ENCODE data around the gene MROH2A.

MROH2A gene

GRCh38 chr2:233799087-233799665 is 21.0 kb downstream of the MROH2A start:
- in situ Hi-C loops (cut with HindIII; ENCODE audit: low sequenced_read_pairs) = no loop called here

GRCh38 chr2:233799716-233800115 is 21.6 kb downstream of the MROH2A start:
- in situ Hi-C loops (cut with HindIII; ENCODE audit: low sequenced_read_pairs) = no loop called here

DNA sequence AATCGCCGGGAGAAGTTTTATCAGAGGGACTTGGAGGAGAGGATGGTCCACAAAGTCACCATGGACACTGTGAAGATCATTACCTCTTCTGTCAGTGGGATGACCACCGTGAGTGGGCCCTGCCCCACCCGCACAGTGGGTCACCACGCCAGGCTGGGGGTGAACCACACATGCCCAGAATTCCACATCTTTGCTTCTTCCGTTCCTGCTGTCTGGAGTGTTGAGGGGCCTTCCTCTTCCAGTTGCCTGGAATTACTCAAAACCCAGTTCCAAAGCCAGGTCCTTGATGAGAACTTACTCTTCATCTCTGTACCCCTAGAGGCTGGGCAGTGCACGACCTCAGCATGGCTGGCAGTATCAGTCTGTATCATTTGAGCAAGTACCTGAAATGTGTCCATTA is 22.1 kb downstream of the MROH2A start:
- in situ Hi-C loops (cut with HindIII; ENCODE audit: low sequenced_read_pairs) = no loop called here

- in situ Hi-C loops (cut with HindIII; ENCODE audit: low sequenced_read_pairs) = no loop called here
Measured at GRCh38 chr2:233801357-233802131, 23.4 kb downstream of the MROH2A start.

GRCh38 chr2:233802132-233802815 is 24.1 kb downstream of the MROH2A start:
- in situ Hi-C loops (cut with HindIII; ENCODE audit: low sequenced_read_pairs) = no loop called here

GRCh38 chr2:233803292-233803911 is 25.3 kb downstream of the MROH2A start:
- in situ Hi-C loops (cut with HindIII; ENCODE audit: low sequenced_read_pairs) = no loop called here

DNA sequence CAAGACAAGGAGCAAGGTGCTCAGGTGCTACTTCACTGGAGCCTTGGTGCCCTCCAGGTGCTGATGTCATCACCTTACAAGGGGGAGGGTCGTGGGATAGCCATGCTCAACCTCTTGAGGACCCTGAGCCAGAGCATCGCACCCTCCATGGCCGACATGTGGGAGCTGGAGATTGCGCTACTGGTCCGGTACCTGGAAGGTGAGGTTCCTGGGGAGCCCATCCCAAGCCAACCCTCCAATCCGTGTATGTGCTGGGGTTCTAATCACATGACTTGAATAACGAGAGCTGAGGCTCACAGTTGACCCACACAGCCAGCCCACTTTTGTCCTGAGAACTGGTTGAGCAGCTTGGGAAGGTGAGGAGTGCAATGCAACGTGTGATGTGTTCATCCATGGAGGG is 25.9 kb downstream of the MROH2A start:
- in situ Hi-C loops (cut with HindIII; ENCODE audit: low sequenced_read_pairs) = no loop called here

DNA sequence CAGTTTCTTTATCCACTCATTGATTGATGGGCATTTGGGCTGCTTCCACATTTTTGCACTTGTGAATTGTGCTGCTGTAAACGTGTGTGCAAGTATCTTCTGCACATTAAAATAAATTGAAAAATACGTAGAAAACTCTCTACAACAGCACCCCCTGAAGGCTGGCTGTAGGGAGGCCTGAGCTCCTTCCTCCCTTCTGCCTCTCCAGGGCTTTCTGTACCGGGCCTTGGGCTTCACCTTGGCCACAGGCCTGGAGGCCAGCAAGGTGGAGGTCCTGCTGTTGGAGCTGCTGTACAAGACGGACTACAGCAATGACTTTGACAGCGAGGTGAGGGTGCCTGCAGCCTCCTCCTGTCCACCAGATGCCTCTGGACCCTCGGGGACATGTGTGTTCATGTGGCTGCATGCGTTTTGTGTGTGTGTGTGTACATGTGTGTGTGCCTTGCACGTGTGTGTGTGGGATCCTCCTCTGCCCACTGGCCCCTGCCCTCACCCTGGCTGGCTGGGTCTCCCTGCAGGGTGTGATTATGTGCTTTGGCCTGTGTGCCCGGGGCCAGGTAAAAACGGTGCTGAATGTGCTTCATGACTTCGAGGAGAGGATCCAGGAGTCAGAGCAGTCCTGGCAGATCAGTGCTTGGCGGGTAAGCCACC is 29.2 kb downstream of the MROH2A start:
- in situ Hi-C loops (cut with HindIII; ENCODE audit: low sequenced_read_pairs) = no loop called here

GRCh38 chr2:233807966-233808935 is 30.1 kb downstream of the MROH2A start:
- in situ Hi-C loops (cut with HindIII; ENCODE audit: low sequenced_read_pairs) = no loop called here

DNA sequence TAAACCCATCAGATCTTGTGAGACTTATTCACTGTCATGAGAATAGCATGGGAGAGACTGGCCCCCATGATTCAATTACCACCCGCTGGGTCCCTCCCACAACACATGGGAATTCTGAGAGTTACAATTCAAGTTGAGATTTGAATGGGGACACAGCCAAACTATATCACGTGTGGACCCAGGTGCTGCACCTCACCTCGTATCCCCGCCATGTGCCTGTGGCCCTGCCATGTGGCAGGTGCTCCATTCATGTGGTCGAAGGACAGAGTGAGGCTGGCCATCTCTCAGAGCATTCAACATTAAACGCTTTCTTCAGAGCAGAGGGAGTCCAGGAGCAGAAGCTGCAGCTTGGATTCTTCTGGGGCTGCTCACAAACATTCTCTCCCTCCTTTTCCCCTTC is 32.3 kb downstream of the MROH2A start:
- in situ Hi-C loops (cut with HindIII; ENCODE audit: low sequenced_read_pairs) = no loop called here

DNA sequence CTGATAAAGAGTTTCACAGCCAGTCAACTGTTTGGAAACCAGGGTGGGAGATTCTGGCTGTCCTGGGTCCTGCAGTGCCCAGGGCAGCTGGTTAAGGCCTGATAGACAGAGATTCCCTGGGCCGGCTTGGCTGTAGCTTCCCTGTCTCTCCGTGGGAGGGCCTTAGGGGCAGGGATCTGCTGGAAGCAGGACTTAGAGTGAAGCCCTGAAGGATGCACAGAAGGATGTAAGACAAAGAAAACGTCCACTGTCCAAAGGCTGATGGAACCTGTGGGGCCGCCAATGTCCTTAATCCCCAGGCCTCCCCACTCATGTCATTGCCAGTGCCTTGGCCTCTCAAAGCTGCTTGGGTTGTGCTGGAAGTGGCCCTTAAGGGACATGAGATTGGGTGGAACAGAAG is 33.0 kb downstream of the MROH2A start:
- in situ Hi-C loops (cut with HindIII; ENCODE audit: low sequenced_read_pairs) = no loop called here

GRCh38 chr2:233811732-233812131 is 33.6 kb downstream of the MROH2A start:
- in situ Hi-C loops (cut with HindIII; ENCODE audit: low sequenced_read_pairs) = no loop called here

DNA sequence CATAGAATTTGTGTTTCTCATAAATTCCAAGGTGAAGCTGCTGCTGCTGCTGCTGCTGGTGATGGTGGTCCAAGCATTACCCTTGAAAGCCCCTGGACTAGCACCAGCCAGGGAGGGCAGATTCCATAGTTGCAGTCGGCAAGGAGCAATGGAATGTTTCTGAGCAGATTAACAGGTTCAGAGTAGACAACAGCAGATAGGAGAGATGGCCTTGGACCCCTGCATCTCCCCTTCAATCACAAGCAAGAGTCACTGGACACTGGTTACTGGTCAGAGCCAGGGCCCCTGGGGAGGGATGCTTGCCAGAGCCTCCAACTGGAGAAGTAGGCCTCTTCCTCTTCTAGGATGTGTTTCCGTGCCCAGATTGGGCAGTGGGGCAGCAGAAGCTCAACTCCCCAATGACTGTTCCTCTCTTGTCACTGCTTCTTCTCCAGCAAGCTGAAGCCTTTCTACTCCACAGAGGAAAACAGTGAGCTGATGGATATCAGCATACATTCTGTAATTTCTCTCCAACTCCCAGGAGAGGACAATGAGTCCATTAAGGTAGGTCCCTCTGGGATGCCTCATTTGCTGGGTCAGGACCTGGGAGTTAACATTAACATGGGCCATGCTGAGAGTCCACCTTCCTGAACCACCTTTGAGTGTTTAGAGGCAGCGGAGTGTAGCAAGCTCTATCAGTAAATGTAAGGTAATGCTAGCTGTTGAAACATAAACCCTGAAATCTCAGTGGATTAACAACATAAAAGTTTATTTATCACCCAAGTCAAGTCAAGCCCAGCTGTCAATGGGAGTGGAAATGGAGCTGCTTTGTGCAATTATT is 35.3 kb downstream of the MROH2A start:
- in situ Hi-C loops (cut with HindIII; ENCODE audit: low sequenced_read_pairs) = no loop called here

DNA sequence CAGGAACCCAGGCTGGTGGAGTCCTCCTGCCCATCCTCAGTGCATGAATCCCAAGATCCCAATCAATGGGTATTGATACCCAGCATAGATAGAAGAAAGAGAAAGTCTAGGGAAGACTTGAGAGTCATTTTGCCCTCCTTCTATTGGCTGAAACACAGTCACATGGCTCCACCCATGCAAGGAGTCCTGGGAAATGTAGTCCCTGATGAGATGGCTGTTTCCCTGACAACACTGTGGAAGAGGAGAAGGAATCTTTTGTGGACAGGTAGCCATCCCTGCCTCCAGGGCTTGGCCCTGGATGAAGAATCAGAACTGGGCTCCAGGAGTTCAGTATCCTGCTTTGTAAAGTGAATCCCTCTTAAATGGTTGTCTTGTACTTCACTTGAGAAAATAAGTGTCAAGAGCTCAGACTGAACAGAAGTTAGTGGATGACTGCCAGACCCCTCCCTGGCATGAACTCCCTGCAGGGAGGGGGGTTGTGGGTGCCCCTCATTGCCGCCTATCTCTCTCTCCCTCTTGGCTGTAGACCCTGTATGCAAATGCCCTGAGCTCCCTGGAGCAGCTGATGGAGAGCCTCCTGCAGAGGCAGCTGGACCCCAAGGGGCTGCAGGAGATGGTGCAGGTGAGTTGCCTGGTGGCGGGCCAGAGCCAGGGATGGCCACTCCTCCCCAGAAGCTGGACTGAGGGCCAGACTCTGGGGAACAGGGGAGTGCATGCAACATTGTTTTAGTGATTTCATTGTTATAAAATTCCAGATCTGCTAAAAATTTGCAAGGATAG is 36.1 kb downstream of the MROH2A start:
- in situ Hi-C loops (cut with HindIII; ENCODE audit: low sequenced_read_pairs) = no loop called here

GRCh38 chr2:233815861-233816260 is 37.7 kb downstream of the MROH2A start:
- in situ Hi-C loops (cut with HindIII; ENCODE audit: low sequenced_read_pairs) = no loop called here

DNA sequence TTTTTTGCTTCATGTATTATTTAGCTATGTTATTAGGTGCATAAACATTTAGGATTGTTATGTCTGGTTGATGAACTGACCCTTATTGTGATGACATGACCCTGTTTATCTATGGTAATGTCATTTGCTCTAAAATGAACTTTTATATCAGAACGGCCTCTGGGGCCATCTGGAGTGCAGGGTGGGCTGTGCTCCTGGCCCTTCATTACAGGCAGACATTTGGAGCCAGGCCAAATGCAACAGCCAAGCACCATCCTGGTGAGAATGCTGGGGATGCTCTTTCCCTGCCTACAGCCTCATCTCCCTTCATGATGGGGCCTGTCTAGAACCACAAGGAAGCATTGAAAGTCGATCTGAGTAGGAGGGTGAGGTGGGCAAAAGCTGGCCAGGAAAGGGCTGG is 38.2 kb downstream of the MROH2A start:
- in situ Hi-C loops (cut with HindIII; ENCODE audit: low sequenced_read_pairs) = no loop called here

DNA sequence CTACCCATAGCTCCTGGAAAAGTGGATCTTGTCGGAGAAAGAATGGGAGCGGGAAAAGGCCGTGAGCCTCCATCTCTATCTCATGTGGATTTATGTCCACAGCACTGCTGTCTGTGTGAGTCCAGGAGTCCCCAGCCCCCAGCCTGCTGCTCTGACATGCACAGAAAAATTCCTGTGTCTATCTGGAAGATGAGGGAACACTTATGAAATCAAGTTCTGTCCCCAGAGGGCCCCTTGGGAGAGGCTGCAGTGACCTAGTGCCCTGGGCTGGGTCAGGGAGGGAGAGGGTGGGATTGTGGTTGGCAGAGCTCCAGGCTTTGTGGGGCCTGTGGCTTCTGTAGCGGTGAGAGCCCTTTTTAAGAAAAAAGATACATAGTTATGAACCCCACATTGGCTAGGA is 38.6 kb downstream of the MROH2A start:
- in situ Hi-C loops (cut with HindIII; ENCODE audit: low sequenced_read_pairs) = no loop called here

GRCh38 chr2:233817361-233817911 is 39.3 kb downstream of the MROH2A start:
- in situ Hi-C loops (cut with HindIII; ENCODE audit: low sequenced_read_pairs) = no loop called here
